Suppressor macrophage (primary cell): Measurements from ENCODE around the gene FGG.
A peak's percentile ranks its signal among the peaks of the same experiment; 100 is the strongest.
"Not testable (repeated sequence)": the region's sequence is repeated elsewhere in the genome, so short reads cannot be mapped to it uniquely, and the experiment has no call there.

Source experiments
- DNase-seq, 4 experiments: peaks; one replicate each; pipeline ENCODE4 v3.0.0-alpha.2; 2020 to 2022

Gene FGG

DNA sequence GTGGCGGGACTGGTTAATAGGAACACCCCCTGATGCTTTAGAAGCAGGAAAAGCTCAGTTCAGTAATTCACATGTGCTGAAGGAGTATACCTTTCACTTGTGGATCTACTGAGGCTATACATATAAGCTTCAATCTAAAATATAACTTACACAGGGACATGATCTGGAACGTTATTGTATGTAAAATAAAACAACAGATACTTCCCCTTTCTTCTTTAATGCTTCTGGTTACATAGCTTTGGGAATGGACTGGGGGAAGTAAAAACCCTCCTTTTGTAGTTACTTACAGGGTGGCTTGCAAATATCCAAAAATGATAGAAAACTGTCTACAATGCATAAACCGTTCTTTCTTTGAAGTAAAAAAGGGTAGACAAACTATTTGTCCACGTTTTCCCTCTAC lies 1.9 kb downstream of the FGG start:
- peak in 2 of 4 experiments; percentile 5 to 19 for DNase-seq

DNA sequence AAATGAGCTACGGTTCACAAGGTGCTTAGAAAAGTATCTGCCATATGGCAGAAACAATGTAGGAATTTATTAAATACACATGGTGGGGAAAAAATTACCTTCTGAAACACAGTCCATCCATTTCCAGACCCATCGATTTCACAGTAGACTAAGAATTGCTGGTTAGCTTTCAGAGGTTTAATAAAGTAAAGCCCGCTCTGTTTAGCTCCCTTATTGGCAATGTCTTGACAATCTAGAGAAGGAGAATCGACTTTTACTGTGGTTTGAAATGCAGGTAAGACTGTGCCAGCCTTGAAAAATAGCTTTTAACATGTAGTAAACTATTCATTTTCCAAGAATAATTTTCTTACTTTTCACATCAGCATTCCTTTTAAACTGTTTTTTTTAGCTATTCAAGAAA lies 2.9 kb downstream of the FGG start:
- DNase-seq = no peak

DNA sequence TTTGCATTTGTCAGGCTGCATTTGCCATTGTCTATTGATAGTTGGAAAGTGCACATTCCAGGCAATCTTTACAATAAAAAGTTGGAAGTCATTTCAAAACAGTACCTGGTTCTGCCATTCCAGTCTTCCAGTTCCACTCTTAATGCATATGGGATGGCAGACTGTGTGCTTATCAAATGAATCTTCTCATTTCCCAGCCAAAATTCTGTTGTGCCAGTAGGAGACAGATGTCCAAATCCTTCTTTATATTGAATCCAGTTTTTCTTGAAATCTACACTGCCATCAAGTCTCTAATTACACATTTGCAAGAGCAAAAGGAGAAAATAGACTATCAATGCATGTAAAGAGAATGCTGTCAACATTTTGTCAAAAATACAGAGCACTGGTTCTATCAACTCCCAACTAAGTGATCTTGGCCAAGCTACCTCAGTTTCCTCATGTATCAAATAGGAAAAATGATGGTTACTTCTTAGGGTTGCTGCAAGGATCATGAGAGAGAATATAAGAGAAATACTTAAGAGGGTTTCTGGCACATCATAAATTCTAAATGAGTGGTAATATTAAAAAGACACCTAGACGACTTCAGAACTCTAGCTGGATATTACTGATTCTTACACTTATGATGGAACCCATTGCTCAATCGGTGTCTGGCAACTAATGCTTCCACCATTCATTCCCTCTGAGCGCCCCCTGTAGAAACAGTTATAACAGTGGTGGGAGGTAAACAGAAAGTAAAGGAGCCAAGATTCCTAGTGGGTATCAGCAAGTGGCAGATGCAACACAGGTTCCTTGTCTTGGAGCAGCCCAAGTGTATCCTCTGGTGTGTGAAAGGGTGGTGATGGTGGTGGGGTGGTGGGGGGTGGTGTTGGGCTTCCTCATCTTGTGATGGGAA lies 3.8 kb downstream of the FGG start:
- no peak for DNase-seq

DNA sequence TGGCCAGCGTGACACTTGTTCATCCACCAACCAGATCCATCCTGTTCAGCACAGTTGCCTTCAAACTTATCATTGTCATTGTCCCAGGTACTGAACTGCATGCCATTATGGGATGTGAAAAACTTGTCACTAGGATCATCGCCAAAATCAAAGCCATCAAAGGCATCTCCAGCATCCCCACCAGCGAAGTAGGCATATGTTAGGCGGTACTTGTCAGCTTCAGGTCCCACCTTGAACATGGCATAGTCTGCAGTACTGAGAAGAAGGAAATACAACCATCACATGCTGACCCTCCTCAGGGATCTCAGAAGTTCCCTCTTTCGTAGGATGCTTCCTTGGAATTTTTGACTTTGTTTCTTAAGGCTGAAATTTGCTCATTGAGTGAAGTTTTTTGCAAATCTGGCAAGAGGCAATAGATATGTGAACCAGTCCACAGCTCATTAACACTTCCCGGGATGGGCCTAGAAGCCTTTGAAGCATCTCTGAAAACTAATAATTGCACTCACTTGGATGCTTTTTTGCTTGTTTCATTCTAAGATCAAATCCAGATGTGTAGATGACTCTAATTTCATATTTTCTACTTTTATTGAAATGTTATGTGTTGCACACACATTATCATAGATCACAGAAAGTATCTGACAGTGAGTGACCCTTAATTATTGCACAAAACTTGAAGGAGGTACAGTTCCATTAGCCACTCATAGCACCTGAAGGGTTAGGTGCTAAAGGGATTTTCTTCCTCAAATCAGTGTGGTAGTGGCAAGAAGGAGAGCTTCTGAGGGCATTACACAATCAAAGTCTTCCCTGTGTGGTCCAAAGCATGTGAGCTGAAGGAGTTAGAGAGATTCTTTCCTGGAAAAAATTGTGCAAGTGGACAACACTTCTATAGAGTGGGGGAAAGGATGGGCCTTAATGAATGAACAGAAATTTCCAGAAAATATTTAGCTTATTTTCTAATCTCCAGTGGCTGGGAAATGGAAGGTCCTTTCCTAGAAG lies 5.4 kb downstream of the FGG start:
- no peak for DNase-seq

DNA sequence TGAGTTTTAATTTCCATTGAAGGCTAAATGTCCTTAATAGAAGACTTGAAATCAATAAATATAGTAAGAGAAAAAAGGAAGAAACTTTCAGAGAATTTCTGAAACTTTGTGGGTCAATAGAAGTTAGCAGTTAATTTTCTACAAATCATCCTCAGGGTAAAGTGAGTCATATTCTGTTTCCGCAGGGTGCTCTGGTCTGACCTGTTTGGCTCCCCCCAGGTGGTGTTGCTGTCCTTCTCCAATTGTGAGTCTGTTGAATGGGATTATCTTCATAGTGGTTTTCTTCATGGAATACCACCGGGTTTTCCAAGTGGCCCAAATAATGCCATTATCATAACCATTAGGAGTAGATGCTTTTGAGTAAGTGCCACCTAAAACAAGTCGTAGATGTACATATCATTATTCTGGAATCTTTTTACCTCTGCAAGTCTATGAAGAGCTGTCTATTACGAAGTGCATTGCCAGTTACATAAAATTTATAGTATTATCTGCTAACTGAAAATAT lies 7.7 kb downstream of the FGG start:
- DNase-seq = no peak

DNA sequence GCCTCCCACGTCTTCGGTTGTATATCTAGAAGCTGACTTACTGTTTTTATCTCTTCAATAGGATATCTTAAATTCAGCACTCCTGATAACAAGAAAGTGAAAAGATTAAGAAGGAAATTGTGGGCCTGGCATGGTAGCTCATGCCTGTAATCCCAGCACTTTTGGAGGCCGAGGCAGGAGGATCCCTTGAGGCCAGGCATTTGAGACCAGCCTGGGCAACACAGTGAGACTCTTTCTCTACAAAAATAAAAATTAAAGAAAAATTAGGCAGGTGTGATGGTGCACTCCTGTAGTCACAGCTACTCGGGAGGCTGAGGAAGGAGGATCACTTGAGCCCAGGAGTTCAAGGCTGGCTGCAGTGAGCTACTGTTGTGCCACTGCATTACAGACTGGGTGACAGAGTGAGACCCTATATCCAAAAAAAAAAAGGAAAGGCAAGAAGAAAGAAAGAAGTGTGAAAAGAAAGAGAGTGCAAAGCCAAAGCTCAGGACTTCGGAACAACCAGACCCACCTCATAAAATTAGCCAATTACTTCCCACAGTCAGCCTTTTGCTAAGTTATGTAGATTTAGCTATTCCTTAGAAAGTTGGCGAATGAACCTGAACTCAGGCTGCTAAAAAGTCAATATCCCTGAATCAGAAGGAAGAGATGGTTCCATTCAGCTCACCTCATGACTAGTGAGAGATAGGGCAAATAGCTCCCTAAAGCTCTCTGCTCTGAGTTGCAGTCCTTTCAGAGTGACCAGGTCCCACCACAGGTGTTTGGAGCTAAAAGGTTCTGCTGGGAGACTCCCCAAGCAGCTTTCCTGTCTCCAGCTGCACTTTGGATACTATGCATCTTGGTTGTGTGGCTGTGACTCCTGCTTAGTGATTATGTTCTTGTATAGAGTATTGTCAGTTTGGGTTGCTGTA lies 9.2 kb downstream of the FGG start:
- no peak for DNase-seq

DNA sequence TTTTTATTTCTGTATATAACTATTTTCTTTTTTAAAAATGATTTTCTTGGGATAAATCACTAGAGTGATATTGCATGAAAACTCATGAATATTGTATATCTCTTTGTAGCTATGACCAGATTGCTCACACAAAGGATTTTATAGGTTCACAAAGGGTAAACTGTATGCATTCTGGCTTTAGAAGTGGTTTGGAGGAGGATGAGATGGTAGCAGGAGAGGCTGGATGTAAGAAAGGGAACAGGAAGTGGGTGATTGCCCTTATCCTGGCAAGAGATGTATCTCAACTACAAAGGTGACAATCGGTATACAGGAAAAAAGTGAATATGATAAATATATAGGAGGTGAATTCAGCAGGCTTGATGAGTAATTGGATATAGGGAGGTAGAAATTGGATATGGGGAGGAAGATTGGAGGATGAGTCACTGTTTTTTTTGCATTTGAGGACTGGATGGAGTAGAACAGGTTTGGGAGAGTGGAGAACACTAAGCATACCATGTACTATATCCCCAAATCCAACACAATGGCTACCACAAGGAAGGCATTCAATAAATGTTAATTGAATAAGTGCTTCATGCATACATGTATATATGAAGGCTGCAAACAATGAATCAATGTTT lies 9.9 kb downstream of the FGG start:
- DNase-seq = no peak

DNA sequence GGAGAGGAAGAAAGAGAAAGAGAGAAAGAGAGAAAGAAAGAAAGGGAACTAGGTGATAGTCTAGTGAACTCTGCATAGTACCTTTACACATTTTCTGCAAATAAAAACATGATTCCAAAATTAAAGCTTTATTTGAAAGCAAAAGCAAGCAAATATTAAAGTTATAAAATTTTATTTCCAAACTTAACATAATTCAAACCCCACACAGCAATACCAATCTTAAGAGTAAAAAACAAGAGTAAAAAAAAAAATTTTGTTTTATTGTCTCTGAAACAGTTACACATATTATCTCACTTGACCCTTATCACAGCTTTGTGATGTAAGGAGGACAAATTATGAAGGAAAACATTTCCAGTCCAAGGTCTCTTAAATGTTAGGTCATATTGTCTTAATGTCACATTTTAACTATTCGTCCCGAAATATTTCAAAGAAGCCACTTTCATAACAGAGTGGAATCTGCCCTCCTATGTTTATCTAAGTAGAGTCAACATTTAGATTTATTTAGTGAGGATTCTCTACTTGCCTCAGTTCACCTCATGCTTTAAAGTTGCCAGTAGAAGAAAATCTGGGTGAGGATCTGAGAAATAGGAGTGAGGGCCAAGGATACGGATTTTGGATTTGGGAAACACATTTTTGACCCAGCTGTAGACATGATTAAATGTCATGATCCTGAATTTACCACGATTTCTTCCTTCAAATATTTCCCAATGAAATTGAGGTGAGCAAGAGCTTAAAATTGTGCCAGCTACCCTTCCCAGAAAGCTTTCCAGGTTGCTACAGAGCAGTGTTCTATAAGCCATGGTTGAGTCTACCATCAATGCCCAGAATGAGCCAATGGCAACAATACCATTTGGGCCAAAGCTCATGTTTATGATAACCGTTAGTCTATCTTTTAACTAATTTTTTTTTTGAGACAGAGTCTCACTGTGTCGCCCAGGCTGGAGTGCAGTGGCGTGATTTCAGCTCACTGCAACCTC lies 14.4 kb downstream of the FGG start:
- DNase-seq = no peak

DNA sequence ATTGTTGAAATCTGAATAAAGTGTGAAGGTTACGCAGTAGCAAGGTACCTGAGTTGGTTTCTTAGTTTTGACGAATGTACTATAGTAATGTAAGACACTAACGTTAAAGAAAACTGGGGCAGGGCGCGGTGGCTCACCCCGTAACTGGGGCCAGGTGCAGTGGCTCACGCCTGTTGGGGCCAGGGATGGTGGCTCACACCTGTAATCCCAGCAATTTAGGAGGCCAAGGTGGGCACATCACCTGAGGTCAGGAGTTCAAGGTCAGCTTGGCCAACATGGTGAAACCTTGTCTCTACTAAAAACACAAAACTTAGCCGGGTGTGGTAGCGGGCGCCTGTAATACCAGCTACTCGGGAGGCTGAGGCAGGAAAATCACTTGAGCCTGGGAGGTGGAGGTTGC lies 15.2 kb downstream of the FGG start:
- DNase-seq = not testable (repeated sequence)

DNA sequence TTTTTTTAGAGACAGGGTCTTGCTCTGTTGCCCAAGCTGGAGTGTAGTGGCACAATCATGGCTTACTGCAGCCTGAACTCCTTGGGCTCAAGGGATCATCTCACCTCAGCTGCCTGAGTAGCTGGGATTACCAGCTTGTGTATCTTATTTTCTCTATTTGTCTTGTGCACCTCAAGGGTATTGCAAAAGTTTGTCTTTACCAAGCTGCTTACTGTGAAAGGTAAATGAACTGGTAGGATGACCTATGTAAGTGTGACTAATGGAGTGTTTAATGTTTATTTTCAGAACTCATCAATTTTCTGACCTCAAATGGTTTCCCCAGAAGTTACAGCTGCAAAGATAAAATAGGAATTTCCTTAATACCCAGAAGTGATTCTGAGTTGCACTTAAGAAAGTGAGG lies 16.6 kb downstream of the FGG start:
- no peak for DNase-seq

DNA sequence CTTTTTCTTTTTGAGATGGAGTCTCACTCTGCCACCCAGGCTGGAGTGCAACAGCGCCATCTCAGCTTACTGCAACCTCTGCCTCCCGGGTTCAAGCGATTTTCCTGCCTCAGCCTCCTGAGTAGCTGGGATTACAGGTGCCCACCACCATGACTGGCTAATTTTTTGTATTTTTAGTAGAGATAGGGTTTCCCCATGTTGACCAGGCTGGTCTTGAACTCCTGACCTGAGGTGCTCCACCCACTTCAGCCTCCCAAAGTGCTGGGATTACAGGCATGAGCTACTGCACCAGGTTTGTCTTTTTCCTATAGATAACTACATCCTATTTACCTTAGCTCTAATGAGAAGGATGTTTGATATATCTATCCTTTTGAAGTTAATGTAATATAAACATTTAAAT lies 18.1 kb downstream of the FGG start:
- not testable (repeated sequence) for DNase-seq

DNA sequence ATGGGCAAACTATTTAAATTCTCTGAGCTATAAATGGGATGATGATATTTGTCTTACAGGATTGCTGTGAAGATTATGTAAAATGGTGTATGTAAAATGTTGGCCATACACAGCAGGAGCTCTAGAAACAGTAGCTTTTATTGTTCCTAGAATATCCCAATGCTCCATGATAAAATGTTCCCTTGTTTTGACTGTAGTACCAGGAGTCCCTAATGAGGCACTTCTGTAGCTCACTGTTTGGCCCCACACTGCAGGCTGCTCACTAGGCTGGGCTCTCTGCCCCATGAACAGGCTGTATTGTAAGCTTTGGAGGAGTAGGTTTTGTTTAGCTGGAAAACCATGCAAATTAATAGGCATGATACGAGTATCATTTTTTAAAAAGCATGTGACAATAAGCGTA lies 18.6 kb downstream of the FGG start:
- DNase-seq = no peak

DNA sequence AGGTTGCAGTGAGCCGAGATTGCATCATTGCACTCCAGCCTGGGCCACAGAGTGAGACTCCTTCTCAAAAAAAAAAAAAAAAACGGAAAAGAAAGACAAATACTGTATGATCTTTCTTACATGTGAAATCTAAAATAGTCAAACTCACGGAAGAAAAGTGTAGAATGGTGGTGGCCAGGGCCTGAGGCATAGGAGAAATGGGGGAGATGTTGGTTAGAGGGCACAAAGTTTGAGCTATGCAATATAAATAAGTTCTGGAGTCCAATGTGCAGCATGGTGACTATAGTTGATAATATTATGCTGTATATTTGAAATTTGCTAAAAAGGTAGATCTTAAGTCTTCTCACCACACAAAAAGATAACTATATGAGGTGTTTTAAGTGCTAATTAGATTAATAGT lies 20.6 kb downstream of the FGG start:
- DNase-seq = no peak

DNA sequence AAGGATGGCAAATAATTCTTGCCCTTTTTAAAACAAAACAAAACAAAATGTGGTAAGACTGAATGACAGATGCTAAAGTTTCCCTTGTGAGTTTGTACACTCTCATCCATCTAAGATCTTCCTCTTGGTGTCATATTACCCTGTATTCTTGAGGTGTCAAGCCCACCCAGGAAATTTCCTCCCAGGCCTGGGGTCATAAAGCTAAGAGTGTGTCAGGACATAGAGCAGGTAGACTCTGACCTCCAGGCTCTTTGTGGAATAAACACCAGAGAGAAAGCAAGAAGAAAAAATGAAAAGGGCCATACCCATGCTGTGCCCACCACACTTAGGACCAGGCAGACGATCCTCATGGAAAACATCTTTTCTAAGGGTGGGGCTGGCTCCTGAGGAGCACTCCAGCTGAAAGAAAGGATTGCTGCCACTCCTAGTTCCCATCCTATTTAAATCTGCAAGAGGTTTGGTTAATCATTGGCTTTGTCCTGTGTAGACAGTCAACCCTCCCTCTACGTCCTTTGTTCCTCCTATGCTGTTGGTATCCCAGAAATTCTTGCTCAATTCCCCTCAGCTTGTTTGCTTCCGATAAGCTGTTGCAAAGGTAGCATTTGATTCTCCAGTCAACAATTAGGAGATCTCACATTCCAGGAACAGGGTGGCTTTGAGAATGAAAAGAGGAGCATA lies 22.0 kb downstream of the FGG start, which contains the start of gene FGA:
FGA (minus strand) TSS at position 414 of the 678 bp plus-strand sequence; CDS start at position 359, 55 bp downstream.
- DNase-seq = no peak

DNA sequence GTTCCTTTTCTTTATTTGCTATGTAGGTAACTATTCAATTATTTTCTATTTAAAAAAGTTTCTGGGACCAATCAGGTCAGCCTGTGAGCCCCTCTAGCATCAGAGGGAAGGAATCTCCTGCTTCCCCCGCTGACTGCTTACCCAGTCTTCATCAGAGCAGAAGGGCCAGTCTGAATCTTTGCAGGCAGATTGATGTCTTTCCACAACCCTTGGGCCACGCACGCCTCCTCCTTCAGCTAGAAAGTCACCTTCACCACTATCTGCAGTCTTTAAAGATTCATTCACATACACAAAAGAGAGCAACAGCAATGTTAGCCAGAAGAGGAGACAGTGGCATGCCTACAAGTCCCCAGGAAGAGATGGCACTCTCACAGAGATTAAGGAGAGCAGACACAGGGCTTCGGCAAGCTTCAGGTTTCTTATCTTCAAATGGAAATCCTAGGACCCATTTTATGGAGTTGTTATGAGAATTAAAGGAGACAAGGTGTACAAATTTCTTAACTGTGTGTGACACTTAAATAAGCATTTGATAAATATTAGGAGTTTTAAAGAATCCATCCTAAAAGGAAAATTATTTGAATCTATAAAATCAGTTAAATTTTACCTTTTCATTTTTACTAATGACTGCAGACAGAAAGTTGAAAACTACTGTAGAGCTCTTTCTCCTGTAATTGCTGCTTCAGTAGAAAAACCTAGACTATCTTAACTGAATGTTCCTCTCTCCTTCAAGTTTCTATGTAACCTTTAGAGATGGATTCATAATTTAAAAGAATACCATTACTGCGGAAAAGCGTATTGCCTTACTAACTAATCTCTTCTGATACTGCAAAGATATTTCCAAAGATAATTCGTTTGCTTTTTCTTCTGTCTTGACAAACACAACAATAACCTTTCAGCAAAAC lies 22.9 kb downstream of the FGG start:
- DNase-seq = no peak

DNA sequence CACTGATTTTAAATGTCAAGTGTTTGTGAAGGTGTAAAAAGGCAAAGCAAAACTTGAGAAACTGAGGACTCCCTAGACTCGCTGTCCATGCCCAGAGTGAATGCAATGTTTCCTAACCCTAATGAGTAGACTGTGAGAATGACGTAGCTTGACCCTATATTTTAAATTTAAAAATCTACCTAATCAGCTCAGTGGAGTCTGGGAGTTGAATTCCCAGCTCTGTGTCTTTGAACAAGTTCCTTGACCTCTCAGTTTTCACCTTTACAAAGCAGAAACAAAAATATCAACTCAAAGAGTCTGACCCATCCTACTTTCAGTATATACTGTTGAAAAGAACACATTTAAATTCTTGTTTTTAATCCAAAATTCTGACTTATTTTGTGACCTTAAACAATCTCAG lies 24.3 kb downstream of the FGG start:
- DNase-seq = no peak

DNA sequence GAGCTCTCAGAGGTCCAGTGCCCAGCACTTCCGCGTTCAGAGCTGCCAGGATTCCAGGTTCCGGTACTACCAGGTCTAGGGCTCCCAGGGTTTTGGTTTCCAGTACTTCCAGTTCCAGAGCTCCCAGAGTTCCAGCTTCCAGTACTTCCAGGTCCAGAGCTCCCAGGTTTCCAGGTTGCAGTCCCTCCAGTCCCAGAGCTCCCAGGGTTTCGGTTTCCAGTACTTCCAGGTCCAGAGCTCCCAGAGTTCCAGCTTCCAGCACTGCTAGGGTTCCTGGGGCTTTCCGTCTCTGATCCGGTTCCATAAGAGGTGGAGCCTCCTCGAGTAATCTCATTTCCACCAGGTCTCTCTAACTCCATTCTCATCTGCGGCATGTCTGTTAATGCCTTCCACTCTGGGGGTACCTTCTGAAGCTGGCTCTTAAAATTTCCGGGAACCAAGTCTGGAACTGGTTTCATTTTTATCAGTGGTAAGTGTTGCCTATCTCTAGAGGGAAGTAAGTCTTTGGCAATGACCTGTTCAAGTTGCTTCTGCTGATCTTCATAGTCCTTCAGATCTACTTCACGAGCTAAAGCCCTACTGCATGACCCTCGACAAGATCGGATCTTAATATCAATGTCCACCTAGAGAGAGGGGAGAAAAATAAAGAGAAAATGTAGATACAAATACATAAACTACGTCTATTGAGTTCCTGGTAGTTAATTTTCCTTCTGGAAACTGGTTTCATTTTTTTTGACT lies 26.0 kb downstream of the FGG start:
- DNase-seq = no peak
